Breast epithelium (tissue), 3 donors: Measurements from ENCODE around the gene TTYH3.

Experiments used
- POLR2A ChIP-seq: fragments of 450-650 bp; IDR thresholded peaks from one replicate; pipeline ENCODE4 v1.6.1; 2016; ENCODE audit warnings: antibody characterized with exemption, mild to moderate bottlenecking, moderate library complexity
- TF ChIP-seq, protein P1 (sequence below), 3 donors: fragments of 450-650 bp; IDR thresholded peaks; one replicate each; pipeline ENCODE4 v1.5.1; 2016 to 2017; ENCODE audit warnings: antibody characterized with exemption in 3 of 3, mild to moderate bottlenecking in 3 of 3, moderate library complexity in 3 of 3

DNA sequence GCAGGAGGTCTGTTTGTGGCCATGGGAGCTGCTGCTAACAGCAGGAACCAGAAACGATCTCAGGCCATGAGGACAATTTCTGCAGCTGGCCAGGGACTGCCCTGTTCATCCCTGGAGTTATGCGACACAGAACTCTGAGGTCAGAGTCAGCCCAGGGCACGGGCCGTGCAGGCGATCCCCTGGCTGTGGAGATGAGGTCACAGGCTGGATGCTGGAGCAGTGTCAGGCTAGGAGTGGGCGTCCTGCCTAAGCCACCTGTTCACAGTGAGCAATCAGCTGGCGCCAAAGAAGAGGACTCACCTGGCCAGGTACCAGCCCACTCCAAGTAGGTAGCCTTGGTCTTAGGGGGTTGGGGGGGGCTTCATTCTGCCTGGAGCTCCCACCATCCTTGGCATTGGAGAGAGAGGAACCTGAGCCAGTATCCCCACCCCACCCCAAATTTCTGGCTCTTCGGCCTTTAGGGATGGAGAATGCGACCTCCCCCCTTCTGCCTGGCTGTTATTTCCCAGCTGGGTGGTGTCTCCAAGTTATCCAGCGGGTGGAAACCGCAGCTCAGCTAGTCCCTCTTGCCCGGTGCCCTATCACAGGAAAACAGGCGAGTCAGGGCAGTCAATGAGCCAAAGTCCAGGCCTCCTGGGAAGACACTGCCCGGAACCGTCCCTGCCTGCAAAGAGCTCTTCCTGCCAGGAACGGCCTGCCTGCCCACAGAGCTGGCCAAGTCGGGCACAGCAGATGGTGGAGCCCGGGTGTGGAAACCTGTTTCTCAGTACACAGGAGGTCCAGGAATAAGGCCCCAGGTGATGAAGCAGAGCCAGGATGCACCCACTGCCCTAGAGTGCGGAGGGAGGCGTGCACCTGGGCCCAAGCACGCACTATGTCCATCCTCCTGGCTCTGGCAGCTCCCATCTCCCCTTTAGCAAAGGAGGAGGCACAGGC lies 1.8 kb upstream of the TTYH3 start:
- TF ChIP-seq, protein P1, sequence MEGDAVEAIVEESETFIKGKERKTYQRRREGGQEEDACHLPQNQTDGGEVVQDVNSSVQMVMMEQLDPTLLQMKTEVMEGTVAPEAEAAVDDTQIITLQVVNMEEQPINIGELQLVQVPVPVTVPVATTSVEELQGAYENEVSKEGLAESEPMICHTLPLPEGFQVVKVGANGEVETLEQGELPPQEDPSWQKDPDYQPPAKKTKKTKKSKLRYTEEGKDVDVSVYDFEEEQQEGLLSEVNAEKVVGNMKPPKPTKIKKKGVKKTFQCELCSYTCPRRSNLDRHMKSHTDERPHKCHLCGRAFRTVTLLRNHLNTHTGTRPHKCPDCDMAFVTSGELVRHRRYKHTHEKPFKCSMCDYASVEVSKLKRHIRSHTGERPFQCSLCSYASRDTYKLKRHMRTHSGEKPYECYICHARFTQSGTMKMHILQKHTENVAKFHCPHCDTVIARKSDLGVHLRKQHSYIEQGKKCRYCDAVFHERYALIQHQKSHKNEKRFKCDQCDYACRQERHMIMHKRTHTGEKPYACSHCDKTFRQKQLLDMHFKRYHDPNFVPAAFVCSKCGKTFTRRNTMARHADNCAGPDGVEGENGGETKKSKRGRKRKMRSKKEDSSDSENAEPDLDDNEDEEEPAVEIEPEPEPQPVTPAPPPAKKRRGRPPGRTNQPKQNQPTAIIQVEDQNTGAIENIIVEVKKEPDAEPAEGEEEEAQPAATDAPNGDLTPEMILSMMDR (IDR thresholded peaks at IDR 0.05), result no peak
- no peak for TF ChIP-seq POLR2A
